ENCODE data around the gene CASK. TPM values are rescaled to one million over a fixed set of nuclear protein-coding genes. Genes with fewer than 3 reads are reported as not detected.

Gene CASK
- total RNA-seq, 1 experiment from 2014 or later = 163 TPM

- H3K4me1 Mint-ChIP-seq (ENCODE audit: low read depth, unreplicated experiment) = no peaks in the 10 kb centered on the region
- ChIA-PET POLR2A (no interaction called here), CTCF (no interaction called here)
- no peaks in the 10 kb centered on the region for H3K9me3 ChIP-seq
- intact Hi-C loops (cut with micrococcal nuclease; ENCODE audit: unreplicated experiment) = no loop called here
- no peaks in the 10 kb centered on the region for H3K27me3 ChIP-seq (replicated peaks; ENCODE audit: control insufficient read depth, insufficient read depth, low read length)
- H3K27me3 Mint-ChIP-seq (ENCODE audit: insufficient read depth, unreplicated experiment) = no peaks in the 10 kb centered on the region
- peaks cover 44% of the 10 kb centered on the region for H3K36me3 Mint-ChIP-seq (ENCODE audit: insufficient read depth, unreplicated experiment)
- no TSS peak for BruUV-seq (replicated peaks)
- no peak overlapping the region for H3K4me3 Mint-ChIP-seq (ENCODE audit: unreplicated experiment)
- DNase-seq = no peak
- TF ChIP-seq, protein P1, sequence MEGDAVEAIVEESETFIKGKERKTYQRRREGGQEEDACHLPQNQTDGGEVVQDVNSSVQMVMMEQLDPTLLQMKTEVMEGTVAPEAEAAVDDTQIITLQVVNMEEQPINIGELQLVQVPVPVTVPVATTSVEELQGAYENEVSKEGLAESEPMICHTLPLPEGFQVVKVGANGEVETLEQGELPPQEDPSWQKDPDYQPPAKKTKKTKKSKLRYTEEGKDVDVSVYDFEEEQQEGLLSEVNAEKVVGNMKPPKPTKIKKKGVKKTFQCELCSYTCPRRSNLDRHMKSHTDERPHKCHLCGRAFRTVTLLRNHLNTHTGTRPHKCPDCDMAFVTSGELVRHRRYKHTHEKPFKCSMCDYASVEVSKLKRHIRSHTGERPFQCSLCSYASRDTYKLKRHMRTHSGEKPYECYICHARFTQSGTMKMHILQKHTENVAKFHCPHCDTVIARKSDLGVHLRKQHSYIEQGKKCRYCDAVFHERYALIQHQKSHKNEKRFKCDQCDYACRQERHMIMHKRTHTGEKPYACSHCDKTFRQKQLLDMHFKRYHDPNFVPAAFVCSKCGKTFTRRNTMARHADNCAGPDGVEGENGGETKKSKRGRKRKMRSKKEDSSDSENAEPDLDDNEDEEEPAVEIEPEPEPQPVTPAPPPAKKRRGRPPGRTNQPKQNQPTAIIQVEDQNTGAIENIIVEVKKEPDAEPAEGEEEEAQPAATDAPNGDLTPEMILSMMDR (IDR thresholded peaks at IDR 0.05; ENCODE audit: insufficient read depth in 1 of 2, low read depth in 1 of 2, low read length in 1 of 2, severe bottlenecking in 1 of 2, unreplicated experiment in 1 of 2) = no peak
- no peaks in the 10 kb centered on the region for H3K36me3 ChIP-seq (ENCODE audit: control insufficient read depth, insufficient read depth, low read length)
- H3K4me1 ChIP-seq = no peaks in the 10 kb centered on the region
- H3K27ac Mint-ChIP-seq (ENCODE audit: unreplicated experiment) = no peak overlapping the region
- no peak overlapping the region for H3K4me3 ChIP-seq (ENCODE audit: low read depth, low read length)
- peaks cover 23% of the 10 kb centered on the region for H3K9me3 Mint-ChIP-seq (ENCODE audit: unreplicated experiment)
Measured at GRCh38 chrX:41895826-41896225, 27.5 kb downstream of the CASK start.

- Histone ChIP-seq H3K4me3 (ENCODE audit: low read depth, low read length) (no peak overlapping the region), H3K4me1 (no peaks in the 10 kb centered on the region; the same call in 1 of the 2 replicates), H3K27me3 (replicated peaks; ENCODE audit: control insufficient read depth, insufficient read depth, low read length) (no peaks in the 10 kb centered on the region), H3K9me3 (no peaks in the 10 kb centered on the region), H3K36me3 (ENCODE audit: control insufficient read depth, insufficient read depth, low read length) (no peaks in the 10 kb centered on the region)
- no peak overlapping the region for H3K4me3 Mint-ChIP-seq (ENCODE audit: unreplicated experiment)
- peaks cover 9% of the 10 kb centered on the region for H3K36me3 Mint-ChIP-seq (ENCODE audit: insufficient read depth, unreplicated experiment)
- no TSS peak for BruUV-seq (replicated peaks)
- no peaks in the 10 kb centered on the region for H3K9me3 Mint-ChIP-seq (ENCODE audit: unreplicated experiment)
- H3K27me3 Mint-ChIP-seq (ENCODE audit: insufficient read depth, unreplicated experiment) = no peaks in the 10 kb centered on the region
- no peak overlapping the region for H3K27ac Mint-ChIP-seq (ENCODE audit: unreplicated experiment)
- TF ChIP-seq, protein P1 (IDR thresholded peaks at IDR 0.05; ENCODE audit: insufficient read depth in 1 of 2, low read depth in 1 of 2, low read length in 1 of 2, severe bottlenecking in 1 of 2, unreplicated experiment in 1 of 2) = no peak
- POLR2A ChIA-PET = interaction anchor here (0.6 kb wide), 1 partner anchor 19 kb away, joined by 3 read pairs; no protein-coding TSS in a partner anchor
- intact Hi-C loops (cut with micrococcal nuclease; ENCODE audit: unreplicated experiment) = no loop called here
- H3K4me1 Mint-ChIP-seq (ENCODE audit: low read depth, unreplicated experiment) = no peaks in the 10 kb centered on the region
- CTCF ChIA-PET = no interaction called here
- no peak for DNase-seq
Measured at GRCh38 chrX:41890026-41890423, 33.3 kb downstream of the CASK start.

DNA sequence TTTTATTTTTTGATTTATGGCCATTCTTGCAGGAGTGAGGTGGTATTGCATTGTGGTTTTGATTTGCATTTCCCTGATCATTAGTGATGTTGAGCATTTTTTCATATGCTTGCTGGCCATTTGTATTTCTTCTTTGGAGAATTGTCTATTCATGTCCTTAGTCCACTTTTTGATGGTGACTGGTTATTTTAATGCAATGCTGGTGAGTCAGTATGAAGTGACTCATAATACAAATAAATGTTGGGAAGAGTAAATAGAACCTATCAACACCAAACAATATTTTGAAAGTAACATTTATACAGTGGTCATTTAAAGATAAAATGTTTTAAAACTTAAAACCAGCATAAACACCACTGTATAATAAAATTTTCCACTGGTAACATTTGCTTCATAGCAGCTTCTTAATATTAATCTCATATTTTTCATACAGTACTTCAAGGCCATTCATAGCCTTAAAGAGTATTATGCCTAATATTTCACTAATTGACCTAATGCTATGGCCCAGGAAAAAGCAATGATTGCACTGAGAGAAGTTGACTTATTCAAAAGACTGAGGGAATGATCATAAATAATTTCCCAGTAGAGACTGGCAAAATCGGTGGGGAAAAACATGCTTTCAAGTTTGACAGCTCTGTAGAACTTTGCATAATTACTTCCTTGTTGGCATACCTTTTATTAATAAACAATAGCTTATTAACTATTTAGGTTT is 33.9 kb downstream of the CASK start:
- H3K9me3 Mint-ChIP-seq (ENCODE audit: unreplicated experiment) = no peaks in the 10 kb centered on the region
- H3K27me3 ChIP-seq (replicated peaks; ENCODE audit: control insufficient read depth, insufficient read depth, low read length) = no peaks in the 10 kb centered on the region
- H3K4me3 Mint-ChIP-seq (ENCODE audit: unreplicated experiment) = no peak overlapping the region
- ChIA-PET POLR2A (interaction anchor here (0.6 kb wide), 1 partner anchor 18 kb away, joined by 3 read pairs; no protein-coding TSS in a partner anchor), CTCF (no interaction called here)
- no peak for DNase-seq
- intact Hi-C loops (cut with micrococcal nuclease; ENCODE audit: unreplicated experiment) = no loop called here
- no peak overlapping the region for H3K4me3 ChIP-seq (ENCODE audit: low read depth, low read length)
- TF ChIP-seq, protein P1 (IDR thresholded peaks at IDR 0.05; ENCODE audit: insufficient read depth in 1 of 2, low read depth in 1 of 2, low read length in 1 of 2, severe bottlenecking in 1 of 2, unreplicated experiment in 1 of 2) = no peak
- peaks cover 9% of the 10 kb centered on the region for H3K36me3 Mint-ChIP-seq (ENCODE audit: insufficient read depth, unreplicated experiment)
- H3K4me1 Mint-ChIP-seq (ENCODE audit: low read depth, unreplicated experiment) = no peaks in the 10 kb centered on the region
- no peaks in the 10 kb centered on the region for H3K9me3 ChIP-seq
- H3K36me3 ChIP-seq (ENCODE audit: control insufficient read depth, insufficient read depth, low read length) = no peaks in the 10 kb centered on the region
- BruUV-seq (replicated peaks) = no TSS peak
- H3K27ac Mint-ChIP-seq (ENCODE audit: unreplicated experiment) = no peak overlapping the region
- H3K4me1 ChIP-seq = no peaks in the 10 kb centered on the region; the same call in 1 of the 2 replicates
- H3K27me3 Mint-ChIP-seq (ENCODE audit: insufficient read depth, unreplicated experiment) = no peaks in the 10 kb centered on the region
